GM12878 (cell line): ENCODE data around the gene MUSK.

ENCODE experiments used
- JUNB ChIP-seq: IDR thresholded peaks from 2 replicates; pipeline ENCODE4 v1.6.1; 2016; ENCODE audit warnings: antibody characterized with exemption, mild to moderate bottlenecking
- TF ChIP-seq, protein P1 (sequence below): fragments of 450-650 bp; conservative IDR thresholded peaks from 2 replicates; pipeline ENCODE4 v1.6.1; 2017; ENCODE audit warnings: mild to moderate bottlenecking, moderate library complexity

DNA sequence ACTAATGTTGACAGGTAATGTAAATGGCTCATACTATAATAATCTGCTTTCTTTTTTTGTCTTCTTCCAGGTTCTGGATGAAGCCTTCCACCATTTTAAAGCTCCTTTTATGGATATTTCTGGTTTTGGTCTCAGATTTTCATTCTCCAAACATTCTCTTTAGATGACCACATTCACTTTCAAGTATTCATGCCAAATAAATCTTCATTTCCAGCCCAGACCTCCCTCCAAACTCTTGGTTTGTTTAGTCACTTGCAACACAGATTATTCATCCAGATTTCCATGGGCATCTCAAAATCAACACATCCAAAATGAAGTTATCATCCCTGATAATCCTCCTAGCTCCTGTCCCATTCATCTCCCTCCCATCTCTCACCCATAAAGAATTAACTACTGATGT lies 48.8 kb upstream of the MUSK start:
- TF ChIP-seq JUNB, result no peak
- TF ChIP-seq, protein P1, sequence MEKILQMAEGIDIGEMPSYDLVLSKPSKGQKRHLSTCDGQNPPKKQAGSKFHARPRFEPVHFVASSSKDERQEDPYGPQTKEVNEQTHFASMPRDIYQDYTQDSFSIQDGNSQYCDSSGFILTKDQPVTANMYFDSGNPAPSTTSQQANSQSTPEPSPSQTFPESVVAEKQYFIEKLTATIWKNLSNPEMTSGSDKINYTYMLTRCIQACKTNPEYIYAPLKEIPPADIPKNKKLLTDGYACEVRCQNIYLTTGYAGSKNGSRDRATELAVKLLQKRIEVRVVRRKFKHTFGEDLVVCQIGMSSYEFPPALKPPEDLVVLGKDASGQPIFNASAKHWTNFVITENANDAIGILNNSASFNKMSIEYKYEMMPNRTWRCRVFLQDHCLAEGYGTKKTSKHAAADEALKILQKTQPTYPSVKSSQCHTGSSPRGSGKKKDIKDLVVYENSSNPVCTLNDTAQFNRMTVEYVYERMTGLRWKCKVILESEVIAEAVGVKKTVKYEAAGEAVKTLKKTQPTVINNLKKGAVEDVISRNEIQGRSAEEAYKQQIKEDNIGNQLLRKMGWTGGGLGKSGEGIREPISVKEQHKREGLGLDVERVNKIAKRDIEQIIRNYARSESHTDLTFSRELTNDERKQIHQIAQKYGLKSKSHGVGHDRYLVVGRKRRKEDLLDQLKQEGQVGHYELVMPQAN, result no peak
